Measurements from ENCODE around the gene RNPS1.
"Not testable (repeated sequence)": the region's sequence is repeated elsewhere in the genome, so short reads cannot be mapped to it uniquely, and the experiment has no call there.

Gene RNPS1

DNA sequence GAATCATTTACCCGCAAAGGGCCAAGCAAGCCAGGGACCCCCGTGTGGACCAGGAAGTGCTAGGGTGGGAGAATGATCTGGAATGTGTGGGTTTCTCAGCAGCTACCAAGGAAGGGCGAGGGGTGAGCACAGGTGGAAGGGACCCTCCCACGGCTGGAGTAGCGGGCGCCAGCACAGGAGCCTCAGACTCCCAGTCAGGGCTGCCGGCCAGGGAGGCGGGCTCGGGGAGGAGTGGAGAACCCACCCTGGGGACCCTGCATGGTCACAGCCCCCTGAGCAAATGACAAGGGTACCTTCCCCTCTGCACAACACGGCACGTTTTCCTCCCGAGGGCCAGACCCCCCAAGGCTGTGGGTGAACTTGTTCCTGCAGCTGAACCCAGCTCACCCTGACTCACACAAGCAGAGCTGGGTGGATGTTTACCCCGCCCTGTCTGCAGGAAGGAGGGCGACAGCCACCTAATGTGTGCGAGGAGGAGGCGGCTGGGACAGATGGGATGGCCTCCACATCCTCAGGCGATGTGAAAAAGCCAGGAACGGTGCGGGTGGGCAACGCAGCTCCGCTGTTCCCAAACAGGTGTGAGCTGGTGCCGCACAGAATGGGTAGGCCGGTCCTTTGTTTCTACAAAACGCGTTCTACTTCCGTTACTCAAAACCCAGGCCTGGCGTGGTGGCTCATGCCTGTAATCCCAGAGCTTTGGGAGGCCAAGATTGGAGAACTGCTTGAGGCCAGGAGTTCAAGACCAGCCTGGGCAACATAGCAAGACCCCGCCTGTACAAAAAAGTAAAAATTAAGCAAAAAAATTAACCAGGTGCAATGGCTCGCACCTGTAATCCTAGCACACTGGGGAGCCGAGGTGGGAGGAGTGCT is 22.8 kb downstream of the RNPS1 start:
- TF ChIP-seq, protein P1, sequence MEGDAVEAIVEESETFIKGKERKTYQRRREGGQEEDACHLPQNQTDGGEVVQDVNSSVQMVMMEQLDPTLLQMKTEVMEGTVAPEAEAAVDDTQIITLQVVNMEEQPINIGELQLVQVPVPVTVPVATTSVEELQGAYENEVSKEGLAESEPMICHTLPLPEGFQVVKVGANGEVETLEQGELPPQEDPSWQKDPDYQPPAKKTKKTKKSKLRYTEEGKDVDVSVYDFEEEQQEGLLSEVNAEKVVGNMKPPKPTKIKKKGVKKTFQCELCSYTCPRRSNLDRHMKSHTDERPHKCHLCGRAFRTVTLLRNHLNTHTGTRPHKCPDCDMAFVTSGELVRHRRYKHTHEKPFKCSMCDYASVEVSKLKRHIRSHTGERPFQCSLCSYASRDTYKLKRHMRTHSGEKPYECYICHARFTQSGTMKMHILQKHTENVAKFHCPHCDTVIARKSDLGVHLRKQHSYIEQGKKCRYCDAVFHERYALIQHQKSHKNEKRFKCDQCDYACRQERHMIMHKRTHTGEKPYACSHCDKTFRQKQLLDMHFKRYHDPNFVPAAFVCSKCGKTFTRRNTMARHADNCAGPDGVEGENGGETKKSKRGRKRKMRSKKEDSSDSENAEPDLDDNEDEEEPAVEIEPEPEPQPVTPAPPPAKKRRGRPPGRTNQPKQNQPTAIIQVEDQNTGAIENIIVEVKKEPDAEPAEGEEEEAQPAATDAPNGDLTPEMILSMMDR (IDR thresholded peaks at IDR 0.05; ENCODE audit: extremely low read depth, insufficient read depth, missing control alignments) = no peak
- no peak for DNase-seq (ENCODE audit: low spot score)
- in situ Hi-C loops (cut with MboI; ENCODE audit: low pct_unique_long_range_greater_than_20kb, low sequenced_read_pairs, unreplicated experiment) = no loop called here

DNA sequence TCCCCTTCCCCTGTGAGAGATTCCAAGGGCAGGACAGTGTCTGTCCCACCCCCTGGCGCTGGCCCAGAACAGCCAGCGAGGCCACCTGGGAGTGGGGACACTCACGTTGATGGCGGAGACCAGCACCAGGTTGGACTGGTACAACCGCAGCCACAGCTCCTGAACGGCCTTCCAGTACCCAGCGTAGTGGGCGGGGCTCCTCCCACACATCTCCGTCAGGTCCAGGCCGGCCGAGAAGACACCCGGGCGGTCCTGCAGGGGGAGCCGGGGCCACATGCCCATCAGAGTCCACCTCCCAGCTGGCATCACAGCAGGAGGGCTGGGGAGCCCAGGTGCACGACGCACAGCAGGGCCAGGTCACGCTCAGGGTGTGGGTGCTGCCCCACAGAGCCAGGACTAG is 23.6 kb downstream of the RNPS1 start:
- in situ Hi-C loops (cut with MboI; ENCODE audit: low pct_unique_long_range_greater_than_20kb, low sequenced_read_pairs, unreplicated experiment) = no loop called here
- TF ChIP-seq, protein P1 (IDR thresholded peaks at IDR 0.05; ENCODE audit: extremely low read depth, insufficient read depth, missing control alignments) = no peak
- DNase-seq (ENCODE audit: low spot score) = no peak

DNA sequence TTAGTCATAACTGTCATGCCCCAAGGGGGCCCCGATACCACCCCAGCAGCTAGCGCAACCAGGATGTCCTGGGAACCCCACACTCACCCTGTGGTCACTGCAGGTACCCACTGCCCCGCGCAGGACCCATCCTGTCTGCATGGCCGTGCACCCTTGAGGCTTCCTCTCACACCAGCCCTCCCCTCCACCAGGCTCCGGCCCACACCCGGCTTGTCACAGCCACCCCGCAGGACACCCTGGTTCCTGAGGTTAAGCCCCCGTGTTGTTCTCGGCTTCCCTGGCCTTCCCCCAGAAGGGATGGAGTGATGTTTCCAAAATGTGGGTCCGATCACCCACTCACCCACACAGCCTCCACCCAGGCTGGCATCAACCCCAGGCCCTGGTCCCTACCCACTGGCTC is 24.1 kb downstream of the RNPS1 start:
- in situ Hi-C loops (cut with MboI; ENCODE audit: low pct_unique_long_range_greater_than_20kb, low sequenced_read_pairs, unreplicated experiment) = no loop called here
- TF ChIP-seq, protein P1 (IDR thresholded peaks at IDR 0.05; ENCODE audit: extremely low read depth, insufficient read depth, missing control alignments) = no peak
- DNase-seq (ENCODE audit: low spot score) = no peak

DNA sequence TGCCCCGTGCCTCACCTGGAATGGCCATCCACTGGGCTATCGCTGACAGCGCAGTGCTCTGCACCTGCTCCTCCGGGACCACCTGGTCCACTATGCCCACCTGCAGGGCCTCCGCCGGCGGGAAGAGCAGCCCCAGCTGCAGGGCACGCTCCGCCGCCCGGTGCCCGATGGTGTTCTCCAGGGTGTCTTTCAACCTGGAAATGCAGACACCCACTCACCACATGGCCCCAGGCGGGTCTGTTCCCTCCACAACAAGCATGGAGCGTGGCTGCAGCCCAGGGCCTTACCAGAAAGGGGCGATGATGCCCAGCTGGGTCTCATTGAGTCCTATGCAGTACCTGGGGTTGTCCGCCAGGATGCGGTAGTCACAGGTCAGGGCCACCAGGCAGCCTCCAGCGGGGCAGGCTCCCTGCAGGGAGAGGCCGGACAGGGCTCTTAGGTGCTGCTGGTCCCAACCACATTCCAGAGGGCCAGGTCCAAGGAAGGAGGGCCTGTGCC is 24.8 kb downstream of the RNPS1 start:
- DNase-seq (ENCODE audit: low spot score) = no peak
- TF ChIP-seq, protein P1 (IDR thresholded peaks at IDR 0.05; ENCODE audit: extremely low read depth, insufficient read depth, missing control alignments) = no peak
- in situ Hi-C loops (cut with MboI; ENCODE audit: low pct_unique_long_range_greater_than_20kb, low sequenced_read_pairs, unreplicated experiment) = no loop called here

DNA sequence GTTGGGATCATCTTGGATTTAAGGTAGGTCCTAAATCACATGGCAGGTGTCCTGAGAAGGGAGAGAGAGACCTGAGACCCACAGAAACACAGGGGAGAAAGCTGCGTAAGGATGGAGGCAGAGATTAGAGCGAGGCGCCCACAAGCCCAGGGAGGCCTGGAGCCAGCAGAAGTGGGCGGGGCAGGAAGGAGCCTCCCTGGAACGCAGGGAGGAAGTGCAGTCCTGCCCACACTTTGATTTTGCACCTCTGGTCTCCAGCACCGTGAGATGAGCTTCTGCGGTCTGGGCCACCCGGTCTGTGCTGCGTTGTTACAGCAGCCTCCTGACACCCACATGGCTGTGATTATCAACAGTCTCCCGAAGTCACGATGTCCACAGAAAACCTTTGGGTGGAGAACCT is 25.3 kb downstream of the RNPS1 start:
- in situ Hi-C loops (cut with MboI; ENCODE audit: low pct_unique_long_range_greater_than_20kb, low sequenced_read_pairs, unreplicated experiment) = no loop called here
- TF ChIP-seq, protein P1 (IDR thresholded peaks at IDR 0.05; ENCODE audit: extremely low read depth, insufficient read depth, missing control alignments) = no peak
- DNase-seq (ENCODE audit: low spot score) = no peak

DNA sequence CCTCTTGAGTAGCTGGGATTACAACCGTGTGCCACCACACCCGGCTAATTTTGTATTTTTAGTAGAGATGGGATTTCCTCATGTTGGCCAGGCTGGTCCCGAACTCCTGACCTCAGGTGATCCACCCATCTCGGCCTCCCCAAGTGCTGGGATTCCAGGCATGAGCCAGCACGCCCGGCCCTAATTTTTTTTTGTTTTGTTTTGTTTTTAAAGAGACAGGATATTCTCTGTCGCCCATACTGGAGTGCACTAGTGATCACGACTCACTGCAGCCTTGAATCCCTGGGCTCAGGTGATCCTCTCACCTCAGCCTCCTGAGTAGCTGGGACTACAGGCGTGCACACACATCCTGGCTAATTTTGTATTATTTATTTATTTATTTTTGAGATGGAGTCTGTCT is 27.6 kb downstream of the RNPS1 start:
- in situ Hi-C loops (cut with MboI; ENCODE audit: low pct_unique_long_range_greater_than_20kb, low sequenced_read_pairs, unreplicated experiment); DNase-seq (ENCODE audit: low spot score): not testable (repeated sequence)
